ENCODE results near the gene LYZL1. TPM values are rescaled to one million over a fixed set of nuclear protein-coding genes. Genes with fewer than 3 reads are reported as not detected.

LYZL1 gene
- total RNA-seq, 1 donor from 2014 or later = not detected

GRCh38 chr10:29243750-29244149 is 45.1 kb upstream of the LYZL1 start:
- Mint-ChIP-seq H3K9me3 (ENCODE audit: unreplicated experiment) (no peaks in the 10 kb centered on the region), H3K4me1 (ENCODE audit: unreplicated experiment) (peaks cover 18% of the 10 kb centered on the region), H3K27me3 (ENCODE audit: unreplicated experiment) (no peaks in the 10 kb centered on the region), H3K36me3 (ENCODE audit: low read depth, unreplicated experiment) (no peaks in the 10 kb centered on the region), H3K27ac (ENCODE audit: unreplicated experiment) (no peak overlapping the region), H3K4me3 (ENCODE audit: unreplicated experiment) (no peak overlapping the region)
- DNase-seq (ENCODE audit: low spot score) = no peak
- TF ChIP-seq, protein P1, sequence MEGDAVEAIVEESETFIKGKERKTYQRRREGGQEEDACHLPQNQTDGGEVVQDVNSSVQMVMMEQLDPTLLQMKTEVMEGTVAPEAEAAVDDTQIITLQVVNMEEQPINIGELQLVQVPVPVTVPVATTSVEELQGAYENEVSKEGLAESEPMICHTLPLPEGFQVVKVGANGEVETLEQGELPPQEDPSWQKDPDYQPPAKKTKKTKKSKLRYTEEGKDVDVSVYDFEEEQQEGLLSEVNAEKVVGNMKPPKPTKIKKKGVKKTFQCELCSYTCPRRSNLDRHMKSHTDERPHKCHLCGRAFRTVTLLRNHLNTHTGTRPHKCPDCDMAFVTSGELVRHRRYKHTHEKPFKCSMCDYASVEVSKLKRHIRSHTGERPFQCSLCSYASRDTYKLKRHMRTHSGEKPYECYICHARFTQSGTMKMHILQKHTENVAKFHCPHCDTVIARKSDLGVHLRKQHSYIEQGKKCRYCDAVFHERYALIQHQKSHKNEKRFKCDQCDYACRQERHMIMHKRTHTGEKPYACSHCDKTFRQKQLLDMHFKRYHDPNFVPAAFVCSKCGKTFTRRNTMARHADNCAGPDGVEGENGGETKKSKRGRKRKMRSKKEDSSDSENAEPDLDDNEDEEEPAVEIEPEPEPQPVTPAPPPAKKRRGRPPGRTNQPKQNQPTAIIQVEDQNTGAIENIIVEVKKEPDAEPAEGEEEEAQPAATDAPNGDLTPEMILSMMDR (IDR thresholded peaks at IDR 0.05; ENCODE audit: unreplicated experiment) = peak; percentile 51

GRCh38 chr10:29244978-29245377 is 43.9 kb upstream of the LYZL1 start:
- H3K27ac Mint-ChIP-seq (ENCODE audit: unreplicated experiment) = no peak overlapping the region
- no peak for DNase-seq (ENCODE audit: low spot score)
- H3K27me3 Mint-ChIP-seq (ENCODE audit: unreplicated experiment) = no peaks in the 10 kb centered on the region
- TF ChIP-seq, protein P1 (IDR thresholded peaks at IDR 0.05; ENCODE audit: unreplicated experiment) = no peak
- no peak overlapping the region for H3K4me3 Mint-ChIP-seq (ENCODE audit: unreplicated experiment)
- H3K36me3 Mint-ChIP-seq (ENCODE audit: low read depth, unreplicated experiment) = no peaks in the 10 kb centered on the region
- no peaks in the 10 kb centered on the region for H3K9me3 Mint-ChIP-seq (ENCODE audit: unreplicated experiment)
- peaks cover 9% of the 10 kb centered on the region for H3K4me1 Mint-ChIP-seq (ENCODE audit: unreplicated experiment)

GRCh38 chr10:29245476-29245875 is 43.4 kb upstream of the LYZL1 start:
- H3K9me3 Mint-ChIP-seq (ENCODE audit: unreplicated experiment) = no peaks in the 10 kb centered on the region
- H3K36me3 Mint-ChIP-seq (ENCODE audit: low read depth, unreplicated experiment) = no peaks in the 10 kb centered on the region
- peaks cover 6% of the 10 kb centered on the region for H3K4me1 Mint-ChIP-seq (ENCODE audit: unreplicated experiment)
- TF ChIP-seq, protein P1 (IDR thresholded peaks at IDR 0.05; ENCODE audit: unreplicated experiment) = no peak
- no peak overlapping the region for H3K4me3 Mint-ChIP-seq (ENCODE audit: unreplicated experiment)
- H3K27ac Mint-ChIP-seq (ENCODE audit: unreplicated experiment) = no peak overlapping the region
- DNase-seq (ENCODE audit: low spot score) = no peak
- no peaks in the 10 kb centered on the region for H3K27me3 Mint-ChIP-seq (ENCODE audit: unreplicated experiment)

GRCh38 chr10:29246449-29246848 is 42.4 kb upstream of the LYZL1 start:
- Mint-ChIP-seq H3K4me3 (ENCODE audit: unreplicated experiment) (no peak overlapping the region), H3K9me3 (ENCODE audit: unreplicated experiment) (no peaks in the 10 kb centered on the region), H3K36me3 (ENCODE audit: low read depth, unreplicated experiment) (no peaks in the 10 kb centered on the region), H3K27ac (ENCODE audit: unreplicated experiment) (no peak overlapping the region), H3K4me1 (ENCODE audit: unreplicated experiment) (peaks cover 6% of the 10 kb centered on the region), H3K27me3 (ENCODE audit: unreplicated experiment) (no peaks in the 10 kb centered on the region)
- no peak for DNase-seq (ENCODE audit: low spot score)
- TF ChIP-seq, protein P1 (IDR thresholded peaks at IDR 0.05; ENCODE audit: unreplicated experiment) = no peak

DNA sequence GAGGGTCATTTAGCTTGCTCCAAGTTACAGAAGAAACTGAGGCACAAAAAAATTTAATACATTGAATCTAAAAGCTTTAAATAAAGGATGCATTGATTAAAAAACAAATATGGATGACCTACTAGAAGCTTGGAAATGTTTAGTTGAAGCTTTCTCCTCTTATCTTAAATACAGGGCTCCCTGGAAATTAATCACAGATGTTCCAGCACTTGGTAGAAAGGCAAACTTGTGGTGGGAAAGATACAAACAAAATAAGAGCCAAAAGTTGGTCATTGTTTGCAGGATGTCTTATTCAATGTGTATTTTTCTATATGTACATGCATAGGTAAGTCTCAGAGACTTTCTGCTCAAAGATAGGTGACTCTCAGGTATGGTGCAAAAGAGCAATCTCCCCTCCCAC is 40.7 kb upstream of the LYZL1 start:
- H3K9me3 Mint-ChIP-seq (ENCODE audit: unreplicated experiment) = no peaks in the 10 kb centered on the region
- TF ChIP-seq, protein P1 (IDR thresholded peaks at IDR 0.05; ENCODE audit: unreplicated experiment) = no peak
- no peak overlapping the region for H3K27ac Mint-ChIP-seq (ENCODE audit: unreplicated experiment)
- no peaks in the 10 kb centered on the region for H3K4me1 Mint-ChIP-seq (ENCODE audit: unreplicated experiment)
- no peak for DNase-seq (ENCODE audit: low spot score)
- no peaks in the 10 kb centered on the region for H3K27me3 Mint-ChIP-seq (ENCODE audit: unreplicated experiment)
- no peak overlapping the region for H3K4me3 Mint-ChIP-seq (ENCODE audit: unreplicated experiment)
- H3K36me3 Mint-ChIP-seq (ENCODE audit: low read depth, unreplicated experiment) = no peaks in the 10 kb centered on the region
